C4-2B (cell line): ENCODE measurements around the gene NEGR1.

Experiments used
- CTCF ChIP-seq: fragments of 450-650 bp; conservative IDR thresholded peaks from 2 replicates; pipeline ENCODE4 v1.5.1; 2017; ENCODE audit warnings: mild to moderate bottlenecking
- ZFX ChIP-seq: fragments of 450-650 bp; IDR thresholded peaks from 2 replicates; pipeline ENCODE4 v1.6.1; 2017

- TF ChIP-seq CTCF (no peak), ZFX (no peak)
Measured at GRCh38 chr1:71462247-71462646, 820.1 kb downstream of the NEGR1 start.
